Amniotic epithelial cell (primary cell): Measurements from ENCODE around the gene NECTIN4.
"Not testable (repeated sequence)": the region's sequence is repeated elsewhere in the genome, so short reads cannot be mapped to it uniquely, and the experiment has no call there.

Source experiments
- DNase-seq: peaks from one replicate; pipeline ENCODE4 v3.0.0-alpha.2; 2010; ENCODE audit warnings: low read depth

The NECTIN4 gene

GRCh38 chr1:161059293-161059692 is 30.1 kb downstream of the NECTIN4 start:
- no peak for DNase-seq

GRCh38 chr1:161054805-161055204 is 34.6 kb downstream of the NECTIN4 start:
- no peak for DNase-seq

GRCh38 chr1:161054232-161054631 is 35.1 kb downstream of the NECTIN4 start:
- no peak for DNase-seq

GRCh38 chr1:161052899-161053298 is 36.5 kb downstream of the NECTIN4 start:
- no peak for DNase-seq

GRCh38 chr1:161051219-161051618 is 38.1 kb downstream of the NECTIN4 start:
- no peak for DNase-seq

- no peak for DNase-seq
Measured at GRCh38 chr1:161048949-161049722, 40.2 kb downstream of the NECTIN4 start.

- DNase-seq = no peak
Measured at GRCh38 chr1:161047436-161048420, 41.6 kb downstream of the NECTIN4 start.

GRCh38 chr1:161046605-161047228 is 42.6 kb downstream of the NECTIN4 start:
- DNase-seq = no peak

- peak; percentile 93 for DNase-seq
Measured at GRCh38 chr1:161045736-161046604, 43.4 kb downstream of the NECTIN4 start, which contains the start of gene USF1. TSS of gene USF1 (minus strand) at chr1:161045977. CDS start at chr1:161043275, 2,702 bp downstream.

GRCh38 chr1:161044908-161045735 is 44.2 kb downstream of the NECTIN4 start:
- peak; percentile 68 for DNase-seq

- no peak for DNase-seq
Measured at GRCh38 chr1:161044535-161044907, 44.8 kb downstream of the NECTIN4 start.

GRCh38 chr1:161039546-161039945 is 49.8 kb downstream of the NECTIN4 start:
- DNase-seq = no peak

GRCh38 chr1:161039154-161039545 is 50.2 kb downstream of the NECTIN4 start:
- no peak for DNase-seq

GRCh38 chr1:161038523-161039153 is 50.7 kb downstream of the NECTIN4 start, which contains the start of gene TSTD1:
TSS of gene TSTD1 (minus strand) at chr1:161038964. CDS start at chr1:161038889, 75 bp downstream.
- DNase-seq = peak; percentile 57

- DNase-seq = no peak
Measured at GRCh38 chr1:161037661-161038522, 51.5 kb downstream of the NECTIN4 start.

- DNase-seq = no peak
Measured at GRCh38 chr1:161033751-161034150, 55.6 kb downstream of the NECTIN4 start.

- DNase-seq = peak; percentile 45
Measured at GRCh38 chr1:161032409-161032808, 56.9 kb downstream of the NECTIN4 start.

GRCh38 chr1:161031874-161032273 is 57.5 kb downstream of the NECTIN4 start:
- DNase-seq = no peak

GRCh38 chr1:161029466-161029865 is 59.9 kb downstream of the NECTIN4 start:
- DNase-seq = not testable (repeated sequence)
